ENCODE results near the gene ITGAL.
"Not testable (repeated sequence)": the region's sequence is repeated elsewhere in the genome, so short reads cannot be mapped to it uniquely, and the experiment has no call there.

ITGAL gene

GRCh38 chr16:30493941-30494488 lies 21.5 kb downstream of the ITGAL start:
- DNase-seq: no peak

DNA sequence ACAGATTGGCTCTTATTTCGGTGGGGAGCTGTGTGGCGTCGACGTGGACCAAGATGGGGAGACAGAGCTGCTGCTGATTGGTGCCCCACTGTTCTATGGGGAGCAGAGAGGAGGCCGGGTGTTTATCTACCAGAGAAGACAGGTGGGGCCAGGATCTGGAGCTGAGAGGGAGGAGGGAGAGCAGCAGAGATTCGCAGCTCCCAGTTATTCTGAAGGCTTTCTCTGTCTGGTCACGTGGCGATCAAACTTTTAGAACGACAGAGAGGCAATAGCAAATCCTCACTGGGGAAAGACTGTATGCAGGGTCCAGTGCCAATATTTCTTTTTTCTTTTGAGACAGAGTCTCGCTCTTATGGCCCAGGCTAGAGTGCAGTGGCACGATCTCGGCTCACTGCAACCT lies 22.2 kb downstream of the ITGAL start:
- DNase-seq: no peak

DNA sequence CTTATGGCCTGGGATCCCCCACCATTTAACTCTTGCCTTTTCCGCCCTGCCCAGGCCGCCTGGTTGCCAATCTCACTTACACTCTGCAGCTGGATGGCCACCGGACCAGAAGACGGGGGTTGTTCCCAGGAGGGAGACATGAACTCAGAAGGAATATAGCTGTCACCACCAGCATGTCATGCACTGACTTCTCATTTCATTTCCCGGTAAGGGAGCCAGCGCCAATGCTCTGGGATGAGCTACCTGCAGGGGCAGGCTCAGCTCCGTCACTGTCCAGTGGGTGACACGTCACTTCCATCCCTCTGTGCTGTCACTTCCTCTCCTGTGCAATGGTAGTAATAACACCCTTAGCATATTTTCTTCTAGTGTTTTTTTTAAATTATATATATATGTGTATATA lies 26.7 kb downstream of the ITGAL start:
- no peak for DNase-seq

- no peak for DNase-seq
These were observed 31.1 kb downstream of the ITGAL start for GRCh38 chr16:30503403-30504296.

DNA sequence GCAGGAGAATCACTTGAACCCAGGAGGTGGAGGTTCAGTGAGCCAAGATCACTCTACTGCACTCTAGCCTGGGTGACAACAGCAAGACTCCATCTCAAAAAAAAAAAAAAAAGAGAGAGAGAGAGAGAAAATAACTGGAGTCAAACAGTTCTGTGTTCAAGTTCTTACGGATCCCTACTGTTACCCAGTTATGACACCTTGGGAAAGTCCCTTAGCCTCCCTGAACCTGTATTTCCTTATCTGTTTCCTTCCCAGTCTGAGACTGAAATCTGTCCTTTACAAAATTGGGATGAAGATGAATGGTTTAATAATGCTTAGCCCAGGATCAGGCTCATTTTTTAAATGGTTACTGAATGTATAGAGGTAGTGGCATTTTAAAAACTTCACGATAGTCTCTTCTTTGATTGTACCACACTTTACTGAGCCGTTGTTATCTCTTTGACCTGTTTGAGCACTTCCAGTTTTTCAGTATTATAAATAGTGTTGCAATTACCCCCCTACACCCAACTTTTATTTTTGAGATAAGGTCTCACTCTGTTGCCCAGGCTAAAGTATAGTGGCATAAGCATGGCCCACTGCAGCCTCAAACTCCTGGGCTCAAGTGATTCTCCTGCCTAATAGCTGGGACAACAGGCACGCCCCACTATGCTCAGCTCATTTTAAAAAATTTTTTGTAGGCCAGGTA lies 36.7 kb downstream of the ITGAL start:
- no peak for DNase-seq

DNA sequence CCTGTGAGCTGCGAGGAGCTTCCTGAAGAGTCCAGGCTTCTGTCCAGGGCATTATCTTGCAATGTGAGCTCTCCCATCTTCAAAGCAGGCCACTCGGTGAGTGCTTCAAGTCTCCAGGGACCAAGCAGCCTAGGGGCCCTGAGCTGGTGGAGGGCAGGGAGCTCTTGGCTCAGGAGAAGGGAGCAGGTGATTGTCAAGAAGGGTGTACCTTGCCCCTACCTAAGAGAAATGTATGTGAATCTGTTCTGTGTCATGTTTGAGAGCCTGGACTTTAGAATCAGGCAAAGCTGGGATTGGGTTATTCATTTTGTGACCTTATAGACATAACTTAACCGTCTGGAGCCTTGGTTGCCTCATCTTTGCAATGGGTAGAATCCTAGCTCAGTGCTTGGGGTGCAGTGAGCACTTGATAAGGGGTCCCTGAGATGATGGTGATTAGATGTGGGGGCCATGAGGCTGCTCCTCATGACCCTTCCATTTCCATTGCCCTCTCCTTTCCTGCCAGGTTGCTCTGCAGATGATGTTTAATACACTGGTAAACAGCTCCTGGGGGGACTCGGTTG lies 37.9 kb downstream of the ITGAL start:
- no peak for DNase-seq

DNA sequence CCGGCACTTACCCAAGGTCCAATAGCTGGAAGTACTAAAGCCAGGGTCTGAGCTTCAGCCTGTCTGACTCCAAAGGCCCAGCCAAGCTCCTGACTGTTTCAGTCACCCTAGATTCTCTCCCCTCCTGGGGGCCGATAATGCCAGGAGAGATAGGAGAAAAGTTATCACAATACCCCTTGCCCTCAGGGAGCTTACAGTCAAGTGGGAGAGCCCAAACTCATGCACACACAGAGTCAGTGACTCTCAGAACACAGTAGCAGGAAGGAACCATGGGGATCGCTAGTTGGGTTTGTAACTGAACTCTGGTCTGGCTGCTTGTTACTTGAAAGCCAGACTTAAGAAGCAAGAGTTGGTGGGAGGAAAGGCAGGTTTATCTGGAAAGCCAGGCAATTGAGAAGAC lies 39.0 kb downstream of the ITGAL start:
- DNase-seq: no peak

GRCh38 chr16:30515275-30515674 lies 42.7 kb downstream of the ITGAL start:
- DNase-seq: no peak

- no peak for DNase-seq
These were observed 46.0 kb downstream of the ITGAL start for GRCh38 chr16:30518552-30518951.

DNA sequence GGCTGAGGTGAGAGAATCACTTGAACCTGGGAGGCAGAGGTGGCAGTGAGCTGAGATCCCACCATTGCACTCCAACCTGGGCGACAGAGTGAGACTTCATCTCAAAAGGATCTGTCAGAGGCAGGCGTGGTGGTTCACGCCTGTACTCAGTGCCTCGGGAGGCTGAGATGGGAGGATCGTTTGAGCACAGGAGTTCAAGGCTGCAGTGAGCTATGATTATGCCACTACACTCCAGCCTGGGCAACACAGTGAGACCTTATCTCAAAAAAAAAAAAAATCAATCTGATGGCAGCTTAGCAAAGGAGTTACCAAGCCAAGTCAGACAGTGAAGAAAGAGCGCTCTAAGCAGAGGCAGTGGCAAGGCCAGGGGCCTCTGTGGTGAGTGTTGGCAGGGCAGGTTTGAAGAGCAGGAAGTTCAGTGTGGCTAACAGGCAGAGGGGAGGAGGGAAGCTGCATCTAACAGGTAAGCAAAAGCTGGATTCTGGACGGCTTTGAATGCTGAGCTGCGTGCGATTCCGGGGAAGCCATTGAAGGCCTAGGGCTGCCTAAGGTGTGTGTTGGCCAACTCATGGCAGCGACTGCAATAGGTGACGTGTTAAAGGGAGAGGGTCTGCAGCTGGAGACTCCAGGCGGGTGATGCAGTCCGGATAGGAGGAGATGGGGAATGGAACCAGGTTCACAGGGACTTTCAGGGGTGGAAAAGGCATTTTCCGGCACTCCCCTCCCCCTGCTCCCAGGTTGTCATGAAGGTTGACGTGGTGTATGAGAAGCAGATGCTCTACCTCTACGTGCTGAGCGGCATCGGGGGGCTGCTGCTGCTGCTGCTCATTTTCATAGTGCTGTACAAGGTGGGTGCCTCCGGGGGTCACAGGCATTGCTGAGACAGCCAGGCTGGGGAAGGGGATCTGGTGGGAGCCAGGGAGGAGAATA lies 46.8 kb downstream of the ITGAL start:
- no peak for DNase-seq

- no peak for DNase-seq
These were observed 48.9 kb downstream of the ITGAL start for GRCh38 chr16:30521476-30521872.

DNA sequence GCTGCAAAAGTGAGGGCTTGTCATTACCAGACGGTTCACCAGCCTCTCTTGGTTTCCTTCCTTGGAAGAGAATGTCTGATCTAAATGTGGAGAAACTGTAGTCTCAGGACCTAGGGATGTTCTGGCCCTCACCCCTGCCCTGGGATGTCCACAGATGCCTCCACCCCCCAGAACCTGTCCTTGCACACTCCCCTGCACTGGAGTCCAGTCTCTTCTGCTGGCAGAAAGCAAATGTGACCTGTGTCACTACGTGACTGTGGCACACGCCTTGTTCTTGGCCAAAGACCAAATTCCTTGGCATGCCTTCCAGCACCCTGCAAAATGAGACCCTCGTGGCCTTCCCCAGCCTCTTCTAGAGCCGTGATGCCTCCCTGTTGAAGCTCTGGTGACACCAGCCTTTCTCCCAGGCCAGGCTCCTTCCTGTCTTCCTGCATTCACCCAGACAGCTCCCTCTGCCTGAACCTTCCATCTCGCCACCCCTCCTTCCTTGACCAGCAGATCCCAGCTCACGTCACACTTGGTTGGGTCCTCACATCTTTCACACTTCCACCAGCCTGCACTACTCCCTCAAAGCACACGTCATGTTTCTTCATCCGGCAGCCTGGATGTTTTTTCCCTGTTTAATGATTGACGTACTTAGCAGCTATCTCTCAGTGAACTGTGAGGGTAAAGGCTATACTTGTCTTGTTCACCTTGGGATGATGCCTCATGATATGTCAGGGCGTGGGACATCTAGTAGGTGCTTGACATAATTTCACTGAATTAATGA lies 49.5 kb downstream of the ITGAL start:
- no peak for DNase-seq

DNA sequence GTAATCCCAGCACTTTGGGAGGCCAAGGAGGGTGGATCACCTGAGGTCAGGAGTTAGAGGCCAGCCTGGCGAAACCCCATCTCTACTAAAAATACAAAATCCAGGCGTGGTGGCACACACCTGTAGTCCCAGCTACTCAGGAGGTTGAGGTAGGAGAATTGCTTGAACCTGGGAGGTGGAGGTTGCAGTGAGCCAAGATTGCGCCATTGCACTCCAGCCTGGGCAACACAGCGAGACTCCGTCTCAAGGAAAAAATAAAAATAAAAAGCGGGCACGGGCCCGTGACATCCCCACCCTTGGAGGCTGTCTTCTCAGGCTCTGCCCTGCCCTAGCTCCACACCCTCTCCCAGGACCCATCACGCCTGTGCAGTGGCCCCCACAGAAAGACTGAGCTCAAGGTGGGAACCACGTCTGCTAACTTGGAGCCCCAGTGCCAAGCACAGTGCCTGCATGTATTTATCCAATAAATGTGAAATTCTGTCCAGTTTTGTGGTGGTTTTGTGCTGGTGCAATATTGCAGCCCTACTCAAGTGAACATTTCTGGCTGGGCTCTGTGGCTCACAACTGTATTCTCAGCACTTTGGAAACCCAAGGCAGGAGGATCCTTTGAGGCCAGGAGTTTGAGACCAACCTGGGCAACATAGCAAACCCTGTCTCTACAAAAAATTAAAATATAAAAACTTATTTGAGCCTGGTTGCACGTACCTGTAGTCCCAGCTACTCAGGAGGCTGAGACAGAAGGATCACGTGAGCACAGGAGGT lies 50.3 kb downstream of the ITGAL start:
- DNase-seq: not testable (repeated sequence)

DNA sequence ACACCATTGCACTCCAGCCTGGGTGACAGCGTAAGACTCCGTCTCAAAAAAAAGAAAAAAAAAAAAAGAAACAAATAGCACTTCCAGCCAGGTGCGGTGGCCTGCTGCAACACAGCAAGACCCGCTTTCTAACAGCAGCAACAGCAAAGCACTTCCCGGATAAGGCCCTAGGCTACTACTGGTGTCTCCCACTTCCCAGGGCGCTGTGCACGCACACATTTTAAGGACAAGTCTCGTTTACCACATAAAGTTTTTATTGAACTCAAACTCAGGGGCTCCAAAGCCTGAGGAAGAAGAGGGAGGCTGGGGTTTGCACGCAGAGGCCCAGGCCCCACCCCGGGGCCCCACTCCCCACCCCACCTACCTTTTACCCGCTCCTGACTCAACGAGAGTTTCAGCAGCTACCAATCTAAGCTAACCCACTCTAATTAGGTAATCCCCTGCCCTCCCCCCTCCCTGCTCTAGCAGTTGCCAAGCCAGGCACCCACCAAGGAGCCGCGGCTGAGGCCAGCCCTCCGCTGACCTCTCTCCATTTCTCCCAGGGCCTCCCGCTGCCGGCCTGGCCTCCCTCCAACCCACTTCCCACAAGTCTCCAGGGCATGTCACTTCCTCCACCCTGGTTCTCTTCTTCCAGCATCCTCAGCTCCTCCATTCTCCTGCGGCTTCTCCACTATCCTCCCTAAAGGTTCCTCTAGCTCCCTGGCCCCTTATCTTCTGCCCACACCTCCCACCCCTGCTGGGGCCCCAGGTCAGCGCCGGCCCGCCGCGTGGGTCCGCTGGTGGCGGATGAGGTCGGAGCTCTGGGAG lies 51.4 kb downstream of the ITGAL start:
- DNase-seq: no peak

DNA sequence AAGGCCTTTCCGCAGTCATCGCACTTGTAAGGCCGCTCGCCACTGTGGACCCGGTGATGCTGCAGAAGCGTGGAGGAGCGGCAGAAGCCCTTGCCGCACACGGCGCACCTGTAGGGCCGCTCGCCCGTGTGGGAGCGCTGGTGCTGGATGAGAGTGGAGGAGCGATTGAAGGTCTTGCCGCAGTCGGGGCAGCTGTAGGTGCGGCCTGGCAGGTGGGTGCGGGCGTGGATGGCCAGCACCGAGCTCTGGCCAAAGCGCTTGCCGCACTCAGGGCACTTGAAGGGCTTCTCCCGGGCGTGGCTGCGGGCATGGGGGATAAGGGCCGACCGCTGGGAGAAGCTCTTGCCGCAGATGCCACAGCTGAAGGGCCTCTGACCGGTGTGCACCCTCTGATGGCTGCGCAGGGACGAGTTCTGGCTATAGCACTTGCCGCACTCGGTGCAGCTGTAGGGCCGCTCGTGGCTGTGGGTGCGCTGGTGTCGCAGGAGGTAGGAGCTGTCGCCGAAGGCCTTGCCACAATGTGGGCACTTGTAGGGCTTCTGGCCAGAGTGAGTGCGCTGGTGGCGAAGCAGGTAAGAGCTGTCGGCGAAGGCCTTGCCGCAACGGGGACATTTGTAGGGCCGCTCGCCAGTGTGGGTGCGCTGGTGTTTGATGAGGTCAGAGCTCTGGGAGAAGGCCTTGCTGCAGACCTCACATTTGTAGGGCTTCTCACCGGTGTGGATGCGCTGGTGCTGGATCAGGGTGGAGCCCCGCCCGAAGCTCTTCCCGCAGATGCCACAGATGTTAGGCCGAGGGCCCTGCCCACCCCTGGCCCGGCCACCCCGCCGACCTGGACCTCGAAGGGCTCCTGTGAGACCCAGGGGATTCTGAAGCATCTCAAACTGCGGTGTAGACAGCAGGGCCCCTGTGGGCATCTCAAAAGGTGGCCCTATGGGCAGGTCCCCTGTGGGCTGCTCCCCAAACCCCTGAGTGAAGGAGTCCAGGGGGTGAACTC lies 52.3 kb downstream of the ITGAL start:
- no peak for DNase-seq

DNA sequence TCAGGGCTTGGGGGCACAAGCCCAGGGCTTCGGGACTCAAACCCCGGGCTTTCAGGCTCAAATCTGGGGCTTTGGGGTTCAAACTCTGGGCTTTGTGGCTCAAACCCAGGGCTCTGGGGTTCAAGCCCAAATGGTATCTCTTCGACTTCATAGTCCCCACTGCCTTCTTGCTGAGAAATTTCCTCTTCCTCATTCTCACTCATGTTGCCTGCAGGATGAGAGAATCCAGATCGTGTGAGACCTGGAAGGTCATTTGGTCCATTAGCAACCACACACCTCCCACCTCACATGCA lies 53.2 kb downstream of the ITGAL start:
- DNase-seq: no peak

GRCh38 chr16:30526137-30526822 lies 53.7 kb downstream of the ITGAL start, which contains the start of gene ZNF768:
Gene ZNF768, minus strand, starts transcription at chr16:30526566. Its CDS starts 153 bp downstream, at chr16:30526413.
- DNase-seq: no peak
